Central memory CD8-positive, alpha-beta T cell (primary cell): ENCODE results near the gene KLHDC7A.

ENCODE experiments used
- ATAC-seq: fragments of 150-1000 bp; cut with Tn5 transposase; replicated peaks from 2 replicates; pipeline ENCODE4 v1.10.0; 2022; ENCODE audit warnings: mild to moderate bottlenecking, moderate FRiP score, moderate number of reproducible peaks; ENCODE audit not compliant: poor library complexity, severe bottlenecking; ENCODE audit errors: extremely low read depth
- DNase-seq, 2 donors: peaks; one replicate each; pipeline ENCODE4 v3.0.0; 2021; ENCODE audit warnings: low spot score in 2 of 2
- H3K27ac Mint-ChIP-seq: one replicate; pipeline ENCODE4 v1.8.0; 2022; ENCODE audit warnings: low read depth, mild to moderate bottlenecking, moderate library complexity, mixed read lengths
- H3K27me3 Mint-ChIP-seq: one replicate; pipeline ENCODE4 v1.8.0; 2022; ENCODE audit warnings: mixed read lengths
- H3K36me3 Mint-ChIP-seq: one replicate; pipeline ENCODE4 v1.8.0; 2022; ENCODE audit warnings: mild to moderate bottlenecking, moderate library complexity, mixed read lengths; ENCODE audit not compliant: insufficient read depth
- H3K4me1 Mint-ChIP-seq: one replicate; pipeline ENCODE4 v1.8.0; 2022; ENCODE audit warnings: mixed read lengths
- H3K4me3 Mint-ChIP-seq: one replicate; pipeline ENCODE4 v1.8.0; 2022; ENCODE audit warnings: mild to moderate bottlenecking, moderate library complexity, mixed read lengths
- H3K9me3 Mint-ChIP-seq: one replicate; pipeline ENCODE4 v1.8.0; 2022; ENCODE audit warnings: mixed read lengths

KLHDC7A gene

GRCh38 chr1:18480315-18481189 is at the start of gene KLHDC7A:
Gene KLHDC7A (plus strand): TSS chr1:18480930. CDS start chr1:18480982, 52 bp downstream.
- H3K4me3 Mint-ChIP-seq: no peak within 1 kb of the TSS
- H3K4me1 Mint-ChIP-seq: peaks cover 4% of the 10 kb centered on the region
- no peaks in the 10 kb centered on the region for H3K36me3 Mint-ChIP-seq
- no peak for ATAC-seq
- H3K9me3 Mint-ChIP-seq: no peaks in the 10 kb centered on the region
- H3K27me3 Mint-ChIP-seq: peaks cover 57% of the 10 kb centered on the region
- DNase-seq: no peak
- H3K27ac Mint-ChIP-seq: no peak within 1 kb of the TSS

- DNase-seq (no peak), ATAC-seq (no peak)
- no peaks in the 10 kb centered on the region for H3K4me1 Mint-ChIP-seq
- H3K9me3 Mint-ChIP-seq: peaks cover 11% of the 10 kb centered on the region
- no peaks in the 10 kb centered on the region for H3K36me3 Mint-ChIP-seq
- H3K27ac Mint-ChIP-seq: no peak overlapping the region
- peaks cover 56% of the 10 kb centered on the region for H3K27me3 Mint-ChIP-seq
- no peak overlapping the region for H3K4me3 Mint-ChIP-seq
These were observed 46.7 kb upstream of the KLHDC7A start for GRCh38 chr1:18434041-18434440.

- Mint-ChIP-seq H3K36me3 (no peaks in the 10 kb centered on the region), H3K4me1 (no peaks in the 10 kb centered on the region), H3K27me3 (peaks cover 75% of the 10 kb centered on the region), H3K9me3 (peaks cover 11% of the 10 kb centered on the region), H3K4me3 (no peak overlapping the region), H3K27ac (no peak overlapping the region)
- DNase-seq (no peak), ATAC-seq (no peak)
These were observed 40.1 kb upstream of the KLHDC7A start for GRCh38 chr1:18440385-18441226.

- no peaks in the 10 kb centered on the region for H3K36me3 Mint-ChIP-seq
- H3K27me3 Mint-ChIP-seq: peaks cover 57% of the 10 kb centered on the region
- no peaks in the 10 kb centered on the region for H3K9me3 Mint-ChIP-seq
- ATAC-seq (no peak), DNase-seq (no peak)
- H3K4me3 Mint-ChIP-seq: no peak overlapping the region
- no peaks in the 10 kb centered on the region for H3K4me1 Mint-ChIP-seq
- no peak overlapping the region for H3K27ac Mint-ChIP-seq
These were observed 36.9 kb upstream of the KLHDC7A start for GRCh38 chr1:18443587-18444520.

GRCh38 chr1:18444563-18444962 is 36.2 kb upstream of the KLHDC7A start:
- ATAC-seq (no peak), DNase-seq (no peak)
- H3K4me1 Mint-ChIP-seq: no peaks in the 10 kb centered on the region
- no peak overlapping the region for H3K27ac Mint-ChIP-seq
- H3K4me3 Mint-ChIP-seq: no peak overlapping the region
- no peaks in the 10 kb centered on the region for H3K9me3 Mint-ChIP-seq
- peaks cover 57% of the 10 kb centered on the region for H3K27me3 Mint-ChIP-seq
- H3K36me3 Mint-ChIP-seq: no peaks in the 10 kb centered on the region

- DNase-seq: no peak
- no peak for ATAC-seq
- H3K27ac Mint-ChIP-seq: no peak overlapping the region
- H3K4me3 Mint-ChIP-seq: no peak overlapping the region
- H3K27me3 Mint-ChIP-seq: peaks cover 54% of the 10 kb centered on the region
- H3K9me3 Mint-ChIP-seq: no peaks in the 10 kb centered on the region
- H3K36me3 Mint-ChIP-seq: peaks cover 2% of the 10 kb centered on the region
- no peaks in the 10 kb centered on the region for H3K4me1 Mint-ChIP-seq
These were observed 34.0 kb upstream of the KLHDC7A start for GRCh38 chr1:18446751-18447150.

GRCh38 chr1:18447509-18448220 is 33.1 kb upstream of the KLHDC7A start:
- Mint-ChIP-seq H3K4me3 (no peak overlapping the region), H3K9me3 (no peaks in the 10 kb centered on the region), H3K4me1 (no peaks in the 10 kb centered on the region)

GRCh38 chr1:18448889-18449288 is 31.8 kb upstream of the KLHDC7A start:
- no peak overlapping the region for H3K27ac Mint-ChIP-seq
- ATAC-seq (no peak), DNase-seq (no peak)
- H3K9me3 Mint-ChIP-seq: no peaks in the 10 kb centered on the region
- no peaks in the 10 kb centered on the region for H3K4me1 Mint-ChIP-seq
- peaks cover 51% of the 10 kb centered on the region for H3K27me3 Mint-ChIP-seq
- no peak overlapping the region for H3K4me3 Mint-ChIP-seq
- H3K36me3 Mint-ChIP-seq: peaks cover 2% of the 10 kb centered on the region

More at GRCh38 chr1:18447509-18448220, 33.1 kb upstream of the KLHDC7A start:
- ATAC-seq (no peak), DNase-seq (no peak)
- H3K27ac Mint-ChIP-seq: no peak overlapping the region
- peaks cover 2% of the 10 kb centered on the region for H3K36me3 Mint-ChIP-seq
- H3K27me3 Mint-ChIP-seq: peaks cover 54% of the 10 kb centered on the region

- DNase-seq (no peak), ATAC-seq (no peak)
- Mint-ChIP-seq H3K36me3 (peaks cover 2% of the 10 kb centered on the region), H3K4me1 (no peaks in the 10 kb centered on the region), H3K27me3 (peaks cover 52% of the 10 kb centered on the region), H3K9me3 (no peaks in the 10 kb centered on the region), H3K27ac (no peak overlapping the region), H3K4me3 (no peak overlapping the region)
These were observed 28.2 kb upstream of the KLHDC7A start for GRCh38 chr1:18452550-18452949.

GRCh38 chr1:18458133-18459092 is 22.3 kb upstream of the KLHDC7A start:
- H3K27me3 Mint-ChIP-seq: peaks cover 58% of the 10 kb centered on the region
- no peak overlapping the region for H3K27ac Mint-ChIP-seq
- no peak for ATAC-seq
- no peak for DNase-seq
- H3K4me3 Mint-ChIP-seq: no peak overlapping the region
- H3K9me3 Mint-ChIP-seq: no peaks in the 10 kb centered on the region
- H3K4me1 Mint-ChIP-seq: no peaks in the 10 kb centered on the region
- H3K36me3 Mint-ChIP-seq: no peaks in the 10 kb centered on the region

GRCh38 chr1:18461656-18462055 is 19.1 kb upstream of the KLHDC7A start:
- peaks cover 64% of the 10 kb centered on the region for H3K27me3 Mint-ChIP-seq
- H3K4me3 Mint-ChIP-seq: no peak overlapping the region
- no peak for DNase-seq
- H3K9me3 Mint-ChIP-seq: no peaks in the 10 kb centered on the region
- no peaks in the 10 kb centered on the region for H3K36me3 Mint-ChIP-seq
- H3K27ac Mint-ChIP-seq: no peak overlapping the region
- ATAC-seq: no peak
- no peaks in the 10 kb centered on the region for H3K4me1 Mint-ChIP-seq
